Stimulated activated CD8-positive, alpha-beta memory T cell treated with anti-CD3 and anti-CD28 coated beads, Interleukin-4, amount 100 ng/mL, for 4 hours (primary cell): Measurements from ENCODE around the gene L2HGDH.
"Not testable (repeated sequence)": the region's sequence is repeated elsewhere in the genome, so short reads cannot be mapped to it uniquely, and the experiment has no call there.

Experiments used
- DNase-seq, 2 donors: peaks; one replicate each; pipeline ENCODE4 v3.0.0-alpha.2; 2020; ENCODE audit warnings: low read depth in 2 of 2, low spot score in 1 of 2

Gene L2HGDH

DNA sequence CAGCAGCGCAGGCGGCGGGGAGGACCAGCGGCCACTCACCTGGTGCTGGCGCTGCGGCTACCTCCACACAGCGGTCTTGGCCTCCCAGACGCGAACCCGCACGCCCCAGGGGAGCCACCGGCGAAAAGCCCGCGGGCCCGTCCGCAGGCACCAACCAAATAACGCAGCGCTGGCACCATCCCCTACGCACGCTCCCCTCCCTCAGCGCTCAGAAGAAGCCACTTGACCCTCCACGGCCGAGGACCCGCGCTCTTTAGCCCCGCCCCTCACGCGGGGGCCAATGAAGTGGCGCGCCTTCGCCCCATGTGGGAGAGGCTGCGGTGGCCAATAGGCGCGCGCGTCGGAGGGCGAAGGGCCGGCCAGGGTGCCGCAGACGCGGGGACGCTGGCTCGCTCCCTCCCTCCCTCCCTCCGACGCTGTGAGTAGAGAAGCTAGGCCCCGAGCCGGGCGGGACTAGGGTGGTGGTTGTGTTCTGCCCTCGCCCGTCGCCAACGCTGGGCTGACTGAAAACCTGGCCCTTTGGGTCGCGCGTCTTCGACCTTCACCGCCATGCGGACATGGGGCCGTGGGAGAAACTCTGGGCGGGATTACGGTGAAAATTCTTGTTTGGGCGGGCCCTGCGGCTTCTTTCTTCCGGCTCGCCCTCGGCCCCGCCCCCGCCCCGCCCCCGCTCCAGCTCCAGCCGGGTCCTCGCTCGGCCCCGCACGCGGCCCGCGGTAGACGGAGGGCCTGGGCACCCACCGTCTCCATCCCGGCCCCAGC lies at the start of gene L2HGDH, which contains the start of gene DMAC2L:
Gene L2HGDH, minus strand, starts transcription at position 258 of the 762 bp plus-strand sequence. Its CDS starts 79 bp downstream, at position 179.
Gene DMAC2L, plus strand, starts transcription at position 353 of the 762 bp plus-strand sequence. CDS start 9,164 bp downstream, outside the sequence.
- DNase-seq = peak; percentile 74 to 79

DNA sequence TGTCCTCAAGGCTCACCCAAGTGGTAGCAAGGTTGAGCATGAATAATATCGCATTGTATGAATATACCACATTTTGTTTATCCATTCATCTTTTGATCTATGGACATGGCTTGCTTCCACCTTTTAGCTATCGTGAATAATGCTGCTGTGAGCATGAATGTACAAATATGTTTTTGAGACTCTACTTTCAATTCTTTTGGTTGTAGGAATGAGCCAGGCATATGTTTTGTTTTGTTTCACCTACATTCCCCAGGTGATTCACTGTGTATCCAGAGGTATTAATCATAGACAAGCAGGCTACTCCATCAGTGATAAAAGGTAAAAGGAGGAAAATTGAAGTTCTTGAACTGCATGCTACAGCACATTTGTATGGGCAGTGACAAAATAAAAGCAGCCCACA lies 48.8 kb upstream of the L2HGDH start:
- DNase-seq = no peak

DNA sequence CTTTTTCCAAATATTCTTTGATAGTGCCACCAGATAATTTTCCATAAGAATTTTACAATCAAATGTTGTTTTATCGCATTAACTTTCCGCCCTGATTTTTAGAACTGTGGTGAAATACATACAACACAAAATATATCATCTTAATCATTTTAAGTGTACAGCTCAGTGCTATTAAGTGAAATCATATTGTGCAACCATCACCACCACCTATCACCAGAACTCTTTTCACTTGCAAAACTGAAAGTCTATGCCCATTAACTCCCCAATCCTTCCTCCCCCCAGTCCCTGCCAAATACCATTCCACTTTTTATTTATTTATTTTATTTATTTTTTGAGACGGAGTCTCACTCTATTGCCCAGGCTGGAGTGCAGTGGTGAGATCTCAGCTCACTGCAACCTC lies 48.1 kb upstream of the L2HGDH start:
- DNase-seq = no peak

DNA sequence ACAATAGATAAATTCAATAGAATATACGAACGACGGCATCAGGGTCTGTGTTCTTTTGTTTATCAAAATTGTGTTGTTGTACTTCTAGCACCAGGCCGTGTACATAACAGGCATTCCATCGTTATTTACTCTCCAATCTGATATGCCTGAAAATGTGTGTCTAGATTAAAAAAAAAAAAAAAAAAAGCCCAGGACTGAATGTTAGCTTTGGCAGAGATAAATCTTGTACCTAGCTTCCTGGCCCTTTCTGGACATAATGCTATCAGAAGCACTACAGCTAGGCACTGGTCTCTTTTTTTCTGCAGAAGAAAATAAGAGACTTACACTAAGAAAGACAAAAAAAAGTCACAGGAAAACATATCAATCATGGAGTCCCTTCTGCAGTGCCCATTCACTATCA lies 47.6 kb upstream of the L2HGDH start:
- DNase-seq = no peak

DNA sequence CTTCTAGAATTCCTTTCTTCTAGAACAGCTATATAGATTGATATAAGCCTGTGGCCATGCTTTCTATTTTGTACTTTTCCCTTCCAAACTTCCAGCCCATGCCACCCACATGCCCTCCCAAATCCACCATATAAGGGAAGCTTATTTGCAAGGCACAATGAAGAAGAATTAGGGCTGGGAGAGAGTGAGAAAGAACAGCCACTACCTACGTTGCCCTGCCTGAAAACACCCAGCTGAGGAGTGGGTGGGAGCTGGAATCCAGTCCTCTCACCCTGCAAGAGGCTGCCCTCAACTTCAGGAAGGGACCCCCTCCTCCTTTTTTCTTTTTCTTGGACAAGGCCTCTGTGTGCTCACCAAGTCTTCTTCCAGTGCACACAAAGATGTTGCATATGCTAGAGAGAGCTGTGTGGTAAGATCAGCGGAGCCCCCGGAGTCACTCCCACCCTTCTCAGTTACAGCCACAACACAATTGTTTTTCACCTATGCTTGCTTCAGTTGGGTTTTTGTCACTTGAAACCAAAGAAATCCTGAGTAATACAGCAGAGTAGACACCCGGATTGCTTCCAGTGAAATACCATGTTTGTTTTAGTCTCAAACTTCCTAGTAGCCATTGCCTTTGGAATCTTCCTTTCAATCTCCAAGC lies 45.8 kb upstream of the L2HGDH start:
- DNase-seq = no peak

DNA sequence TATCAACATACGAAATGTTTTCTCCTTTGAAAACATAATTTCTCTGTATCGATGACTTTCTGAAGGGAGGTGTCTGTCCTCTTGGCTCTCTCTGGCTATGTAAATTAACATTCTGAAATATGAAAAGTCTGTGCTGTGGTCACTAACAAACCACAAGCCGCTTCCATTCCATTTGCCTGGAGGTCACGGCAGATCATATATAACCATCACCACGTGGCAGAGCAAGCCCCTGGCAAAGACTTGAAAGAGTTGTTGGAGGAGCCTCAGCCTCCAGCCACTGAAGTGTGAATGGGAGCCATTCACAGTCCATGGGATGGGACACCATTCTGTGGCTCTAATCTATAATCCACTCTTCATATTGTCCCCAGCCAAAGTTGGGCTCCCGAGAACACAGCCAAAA lies 45.1 kb upstream of the L2HGDH start:
- no peak for DNase-seq

DNA sequence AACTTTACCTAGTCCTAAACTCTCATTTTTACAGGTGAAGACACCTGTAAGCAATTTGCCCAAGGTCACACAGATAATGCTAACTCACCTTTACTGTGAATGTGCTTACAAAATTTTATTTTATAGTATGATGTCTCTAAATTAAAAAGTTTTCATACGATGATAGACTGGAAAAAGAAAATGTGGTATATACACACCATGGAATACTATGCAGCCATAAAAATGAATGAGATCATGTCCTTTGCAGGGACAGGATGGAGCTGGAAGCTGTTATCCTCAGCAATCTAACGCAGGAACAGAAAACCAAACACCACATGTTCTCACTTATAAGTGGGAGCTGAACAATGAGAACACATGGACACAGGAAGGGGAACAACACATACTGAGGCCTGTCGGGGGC lies 44.3 kb upstream of the L2HGDH start:
- not testable (repeated sequence) for DNase-seq

DNA sequence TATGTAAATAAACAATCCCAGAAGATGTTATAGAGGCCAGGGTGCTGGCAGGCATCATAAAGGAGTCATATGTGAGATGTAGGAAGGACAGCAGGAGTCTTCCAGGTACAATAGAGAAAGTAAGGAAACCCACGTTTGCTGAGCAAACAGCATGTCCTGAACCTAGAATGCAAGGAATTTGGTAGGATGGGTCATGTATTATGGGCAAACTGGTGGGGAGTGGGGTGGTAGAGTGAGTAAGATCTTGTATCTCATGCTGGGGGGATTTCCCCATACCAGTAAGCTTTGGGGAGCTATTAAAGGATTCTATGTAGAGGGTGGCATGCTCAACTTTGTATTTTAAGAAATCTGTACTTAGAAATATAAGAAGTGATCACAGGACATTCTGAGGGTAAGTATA lies 43.7 kb upstream of the L2HGDH start:
- DNase-seq = no peak

DNA sequence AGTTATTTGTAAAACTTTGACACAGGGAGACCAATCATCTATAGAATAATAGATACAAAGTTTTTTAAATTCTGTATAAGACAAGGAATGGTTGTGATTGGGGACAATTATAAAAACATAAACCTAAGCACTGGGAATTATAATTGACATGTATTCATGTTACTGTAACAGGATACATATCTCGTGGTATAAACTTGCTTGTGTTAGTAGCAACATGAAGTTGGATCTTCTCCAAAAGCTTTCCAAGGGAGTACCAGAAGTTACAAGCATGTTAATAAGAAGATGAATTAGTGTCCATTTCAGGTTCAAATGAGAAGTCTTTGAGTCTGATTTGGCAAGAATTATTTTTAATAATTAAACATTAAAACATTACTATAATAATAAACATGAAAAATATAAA lies 42.5 kb upstream of the L2HGDH start:
- DNase-seq = no peak

DNA sequence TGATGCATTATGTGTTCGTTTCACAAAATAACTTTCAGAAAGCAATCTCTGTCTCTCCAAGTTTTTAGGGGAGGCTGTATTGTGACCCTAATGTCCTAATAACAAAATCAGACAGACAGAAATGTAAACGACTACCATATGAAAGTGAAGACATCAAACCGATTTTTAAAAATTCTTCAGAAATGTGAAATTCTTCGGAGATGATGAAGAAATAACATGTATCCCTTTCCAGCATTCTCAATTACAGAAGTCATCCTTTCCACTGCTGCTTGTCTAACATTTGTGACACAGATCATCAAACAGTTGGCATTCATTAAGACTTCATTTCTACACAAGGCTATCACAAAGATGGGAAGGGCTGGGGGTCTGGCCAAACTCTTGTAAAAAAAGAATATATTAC lies 41.1 kb upstream of the L2HGDH start:
- DNase-seq = no peak

DNA sequence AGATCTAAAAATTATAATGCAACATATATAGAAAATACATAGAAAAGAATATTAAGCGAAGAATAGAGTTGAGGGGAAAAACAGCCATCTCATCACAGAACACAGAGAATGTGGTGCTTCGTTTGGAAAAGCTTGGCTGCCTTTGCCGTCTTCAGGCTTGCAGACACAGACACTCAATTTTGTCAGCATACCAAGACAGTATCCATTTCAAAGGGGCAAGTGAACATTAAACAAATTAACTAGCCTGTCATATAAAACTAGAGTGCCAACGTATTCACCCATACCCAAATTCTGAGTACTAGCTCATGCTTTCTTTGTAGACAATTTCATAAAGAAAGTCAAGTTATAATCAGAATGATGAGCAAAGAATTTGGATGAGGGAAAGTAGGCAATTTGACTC lies 40.6 kb upstream of the L2HGDH start:
- DNase-seq = no peak

DNA sequence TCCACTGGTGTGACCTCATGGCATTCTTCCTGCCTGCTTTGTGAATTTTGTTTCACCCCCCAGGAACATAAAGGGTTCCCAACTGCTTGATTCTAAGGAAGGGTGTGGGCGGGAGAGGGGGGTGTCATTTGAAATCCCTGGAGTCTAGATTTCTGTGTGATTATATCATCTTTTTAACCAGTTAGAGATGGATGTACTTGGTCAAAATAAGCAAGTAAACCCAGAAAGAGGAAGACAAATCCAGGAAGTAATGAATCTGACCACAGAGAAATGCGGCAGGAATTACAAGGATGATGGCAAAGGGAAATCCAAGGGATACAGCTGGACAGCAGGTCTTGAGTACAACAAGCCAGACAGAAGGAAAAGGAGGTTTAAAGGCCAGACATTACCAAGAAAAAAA lies 38.9 kb upstream of the L2HGDH start:
- DNase-seq = no peak

DNA sequence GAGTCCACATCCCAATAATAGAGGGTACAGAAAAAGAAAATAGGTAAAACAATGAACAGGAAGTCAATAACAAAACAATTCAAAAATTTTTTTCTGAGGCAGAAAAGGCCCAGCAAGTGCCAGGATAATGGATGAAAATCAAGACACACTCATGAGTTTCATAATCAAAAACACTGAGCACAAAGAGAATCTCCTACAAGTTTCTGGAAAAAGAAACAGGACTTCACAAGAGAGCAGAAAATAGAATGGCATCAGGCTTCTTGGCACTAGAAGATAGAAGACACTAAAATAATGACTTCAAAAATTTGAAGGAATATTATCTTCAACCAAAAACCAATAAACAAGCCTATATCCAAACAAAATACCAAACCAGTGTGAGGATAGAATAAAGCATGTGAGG lies 36.9 kb upstream of the L2HGDH start:
- no peak for DNase-seq

DNA sequence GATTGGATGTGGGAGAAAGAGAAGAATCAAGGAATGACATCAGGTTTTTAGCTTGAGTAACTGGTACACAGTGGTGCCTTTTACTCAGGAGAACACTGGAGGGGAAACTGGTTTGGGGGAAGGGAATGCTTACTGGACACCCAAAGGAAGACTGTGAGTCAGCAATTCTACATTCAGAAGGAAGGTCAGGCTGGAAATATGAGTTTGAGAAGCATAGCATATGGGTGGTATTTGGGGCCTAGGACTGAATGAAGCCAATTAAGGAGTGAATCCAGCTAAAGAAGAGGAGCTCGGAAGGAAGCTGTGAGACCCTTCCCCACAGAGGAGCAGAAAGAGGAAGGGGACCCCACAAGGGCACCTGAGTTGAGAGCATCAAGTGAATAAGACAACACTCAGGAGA lies 35.5 kb upstream of the L2HGDH start:
- DNase-seq = no peak

DNA sequence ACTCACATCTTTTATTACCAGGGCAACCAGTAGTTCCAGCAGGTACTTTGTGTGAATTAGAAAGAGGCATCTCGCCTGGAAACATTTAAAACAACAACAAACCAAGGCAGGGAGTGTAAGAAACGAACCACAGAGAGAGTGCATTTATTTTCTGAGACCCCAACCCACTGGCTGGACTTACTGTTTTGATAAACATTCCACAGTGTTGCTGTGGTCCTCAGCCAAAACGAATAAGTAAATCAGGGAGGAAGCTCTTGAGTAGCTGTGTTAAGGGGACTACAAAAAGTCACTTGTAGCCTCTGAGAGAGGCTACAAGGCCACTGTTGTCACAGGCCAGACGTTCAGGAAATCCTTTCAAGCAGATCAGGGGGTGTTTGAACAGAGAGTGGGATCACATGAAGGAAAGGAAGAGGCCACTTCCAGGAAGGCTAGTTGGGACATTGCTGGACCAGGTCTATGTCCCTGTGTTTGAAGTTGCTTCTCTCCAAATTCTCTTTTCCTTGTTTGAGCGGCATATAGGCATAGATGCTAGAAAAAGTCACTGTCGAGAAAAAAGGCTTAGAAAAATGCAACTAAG lies 33.9 kb upstream of the L2HGDH start:
- no peak for DNase-seq

DNA sequence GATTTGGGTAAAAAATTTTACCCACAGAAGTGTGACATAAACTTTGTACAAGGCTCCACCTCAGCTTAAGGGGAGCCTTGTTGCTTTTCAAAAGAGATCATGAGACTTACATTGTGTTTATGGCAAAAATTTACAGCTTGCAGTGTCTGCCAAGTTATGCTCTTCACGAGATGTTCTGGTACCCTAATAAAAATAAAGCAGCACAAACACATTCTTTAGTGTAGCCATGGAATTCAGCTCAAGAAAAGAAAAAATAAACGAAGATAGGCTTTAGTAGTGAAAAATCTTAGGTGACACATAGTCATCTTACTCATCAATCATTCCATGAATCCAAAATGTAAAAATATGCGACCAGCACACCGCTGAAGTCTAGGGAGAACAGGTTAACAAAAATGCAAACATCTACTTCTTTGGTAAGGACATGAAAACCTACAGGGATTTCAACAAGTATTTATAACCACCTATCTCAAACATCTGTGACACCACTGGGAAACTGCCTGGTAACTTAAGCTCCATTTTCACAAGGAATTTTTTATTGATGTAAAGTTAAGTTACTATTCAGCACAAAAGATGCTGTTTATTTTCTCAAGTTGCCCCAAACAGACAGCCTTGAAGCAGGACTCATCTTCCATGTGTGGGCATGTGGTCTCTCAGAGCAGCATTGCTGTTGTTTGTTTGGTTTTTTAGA lies 33.0 kb upstream of the L2HGDH start:
- no peak for DNase-seq

DNA sequence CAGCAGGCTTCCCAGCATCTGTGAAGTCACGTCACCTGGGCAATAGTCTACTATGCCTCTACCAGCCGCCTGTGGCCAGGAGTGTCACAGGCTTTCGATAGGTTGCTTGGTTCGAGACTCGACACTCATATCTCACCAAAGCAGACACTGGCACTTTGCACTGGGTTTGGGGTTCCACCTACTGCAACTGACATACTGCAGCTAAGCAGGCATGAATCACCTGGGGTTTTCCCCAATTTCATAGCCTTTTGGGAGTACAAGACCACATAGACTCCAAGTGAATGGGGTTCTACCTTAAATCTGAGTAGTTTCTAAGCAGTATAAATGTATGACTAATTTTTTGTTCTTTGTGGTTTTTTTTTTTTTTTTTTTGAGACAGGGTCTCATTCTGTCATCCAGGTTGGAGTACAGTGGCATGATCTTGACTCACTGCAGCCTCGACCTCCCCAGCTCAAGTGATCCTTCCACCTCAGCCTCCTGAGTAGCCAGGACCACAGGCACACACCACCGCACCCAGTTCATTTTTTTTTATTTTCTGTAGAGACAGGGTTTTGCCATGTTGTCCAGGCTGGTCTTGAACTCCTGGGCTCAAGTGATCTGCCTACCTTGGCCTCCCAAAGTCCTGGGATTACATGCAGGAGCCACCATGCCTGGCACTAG lies 32.2 kb upstream of the L2HGDH start:
- DNase-seq = no peak

DNA sequence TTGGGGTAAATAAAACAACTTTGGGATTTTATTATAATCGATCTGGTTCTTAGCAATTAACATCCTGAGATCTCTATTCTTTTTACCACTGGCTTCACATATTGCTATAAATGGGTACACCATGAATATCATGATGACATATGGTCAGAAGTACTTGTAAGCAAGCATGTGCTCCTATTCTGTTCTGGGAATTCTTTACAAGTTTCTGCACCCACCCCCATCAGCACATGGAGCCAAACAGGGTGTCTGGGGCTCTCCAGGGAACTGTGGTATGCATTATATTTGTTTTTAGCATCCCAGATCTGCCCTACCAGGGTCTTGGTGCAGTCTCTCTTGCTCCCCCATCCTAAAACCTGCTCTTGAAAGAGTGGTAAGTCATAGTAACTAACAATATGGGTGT lies 31.4 kb upstream of the L2HGDH start:
- no peak for DNase-seq

DNA sequence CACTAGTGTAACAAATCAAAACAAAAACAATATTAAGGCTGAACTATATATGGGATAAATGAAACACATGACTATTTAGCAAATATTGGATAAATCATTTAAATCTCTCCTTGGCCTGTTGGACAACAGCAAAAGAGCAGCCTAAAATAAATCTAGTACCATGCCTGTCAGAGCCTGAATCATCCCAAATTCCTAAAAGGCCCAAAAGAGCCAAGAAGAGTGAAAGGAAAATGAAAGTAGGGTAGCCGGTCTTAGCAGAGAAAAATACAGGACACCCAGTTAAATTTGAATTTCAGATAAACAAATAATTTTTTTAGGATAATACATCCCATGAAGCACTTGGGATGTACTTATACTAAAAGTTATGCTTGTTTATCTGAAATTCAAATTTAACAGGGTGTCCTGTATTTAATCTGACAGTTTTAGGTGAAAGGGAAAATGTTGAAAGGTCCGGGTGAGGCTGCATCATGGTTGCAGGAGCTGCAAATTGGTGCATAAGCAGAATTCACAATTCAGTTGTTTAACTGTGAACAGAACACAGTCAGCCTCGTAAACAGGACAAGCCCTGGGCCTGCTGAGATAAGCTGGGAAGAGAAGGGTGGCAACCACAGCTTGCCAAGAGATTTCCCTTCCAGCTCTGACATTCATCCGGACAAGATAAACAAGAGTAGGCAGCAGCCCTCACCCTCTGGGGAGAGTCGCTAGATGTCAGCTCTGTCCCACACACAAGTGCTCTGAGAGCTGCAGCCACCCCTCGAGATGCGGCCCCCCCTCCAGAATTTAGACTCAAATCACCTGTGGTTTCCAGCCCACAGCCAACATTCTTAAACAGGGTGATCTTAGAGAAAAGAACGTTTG lies 30.4 kb upstream of the L2HGDH start:
- DNase-seq = no peak

DNA sequence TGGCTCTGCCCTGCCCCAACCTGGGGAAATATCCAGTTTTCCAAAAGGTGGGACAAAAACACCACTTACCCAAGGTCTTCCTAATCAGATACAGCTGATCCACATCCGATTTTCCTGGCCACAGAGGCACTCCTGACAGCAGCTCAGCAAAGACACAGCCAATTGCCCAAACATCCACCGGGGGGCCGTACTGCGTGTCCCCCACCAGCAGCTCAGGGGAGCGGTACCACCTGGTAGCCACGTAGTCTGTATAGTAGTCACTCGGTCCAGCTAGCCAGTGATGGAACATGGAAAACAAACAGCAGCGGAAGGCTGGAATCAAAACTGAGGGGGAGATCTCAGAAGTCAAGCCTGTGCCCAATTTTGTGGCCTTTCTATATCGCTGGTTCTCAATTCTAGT lies 28.9 kb upstream of the L2HGDH start:
- DNase-seq = no peak
